Measurements from ENCODE around the gene SLC35E3.

SLC35E3 gene

GRCh38 chr12:68745904-68746571, at the start of gene SLC35E3:
Gene SLC35E3 (plus strand): TSS chr12:68746176. CDS start chr12:68746378, 202 bp downstream.
- DNase-seq (ENCODE audit: low read depth) = peak; percentile 90

- no peak for DNase-seq (ENCODE audit: low read depth)
Observed at GRCh38 chr12:68699486-68699885, 46.5 kb upstream of the SLC35E3 start.

- no peak for DNase-seq (ENCODE audit: low read depth)
Observed at GRCh38 chr12:68727776-68728175, 18.2 kb upstream of the SLC35E3 start.

GRCh38 chr12:68733661-68734071, 12.3 kb upstream of the SLC35E3 start:
- DNase-seq (ENCODE audit: low read depth) = no peak

DNA sequence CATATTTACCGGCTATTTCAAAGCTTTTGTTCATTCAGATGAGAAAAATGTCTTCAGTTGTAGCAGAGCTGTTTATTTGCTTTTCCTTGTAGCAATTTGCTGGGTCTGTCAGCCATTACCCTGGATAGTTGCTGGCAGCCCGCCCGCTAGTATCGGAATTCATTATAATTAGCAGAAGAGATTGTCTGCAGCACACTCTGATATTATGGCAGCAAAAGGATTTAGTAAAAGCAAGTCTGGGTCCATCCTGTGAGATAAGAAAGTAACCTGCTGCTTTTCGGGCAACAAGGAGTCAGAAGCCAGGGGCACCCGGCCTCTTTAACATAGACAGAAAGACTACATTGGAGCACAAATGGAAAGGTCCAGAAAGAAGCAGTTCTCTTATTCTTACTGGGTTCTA, 6.1 kb upstream of the SLC35E3 start:
- no peak for DNase-seq (ENCODE audit: low read depth)

- no peak for DNase-seq (ENCODE audit: low read depth)
Observed at GRCh38 chr12:68743356-68743755, 2.6 kb upstream of the SLC35E3 start.

- DNase-seq (ENCODE audit: low read depth) = no peak
Observed at GRCh38 chr12:68745376-68745903, 536 bp upstream of the SLC35E3 start.

DNA sequence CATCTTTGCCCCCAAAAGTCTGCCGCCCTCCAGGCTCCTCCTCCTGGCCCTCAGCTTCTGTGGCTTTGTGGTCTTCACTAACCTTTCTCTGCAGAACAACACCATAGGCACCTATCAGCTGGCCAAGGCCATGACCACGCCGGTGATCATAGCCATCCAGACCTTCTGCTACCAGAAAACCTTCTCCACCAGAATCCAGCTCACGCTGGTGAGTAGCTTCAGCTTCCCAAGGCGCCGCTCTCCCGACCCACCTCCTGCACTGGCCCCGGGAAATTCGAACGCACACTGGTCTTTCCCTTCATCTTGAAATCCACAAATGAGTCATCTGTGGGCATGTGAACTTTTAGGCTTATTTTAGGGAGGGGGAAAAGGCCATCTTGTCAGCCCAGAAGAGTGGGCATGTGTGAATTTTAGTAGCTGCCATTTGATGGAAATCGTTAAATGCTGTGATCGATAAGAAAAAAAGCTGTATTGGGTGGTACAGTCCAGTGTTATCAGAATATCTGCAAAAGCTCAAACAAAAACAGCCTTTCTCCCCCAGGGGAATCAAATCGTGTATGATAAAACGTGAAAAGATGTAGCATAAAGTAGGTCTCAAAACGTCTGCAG, 700 bp downstream of the SLC35E3 start:
- peak; percentile 2 for DNase-seq (ENCODE audit: low read depth)

DNA sequence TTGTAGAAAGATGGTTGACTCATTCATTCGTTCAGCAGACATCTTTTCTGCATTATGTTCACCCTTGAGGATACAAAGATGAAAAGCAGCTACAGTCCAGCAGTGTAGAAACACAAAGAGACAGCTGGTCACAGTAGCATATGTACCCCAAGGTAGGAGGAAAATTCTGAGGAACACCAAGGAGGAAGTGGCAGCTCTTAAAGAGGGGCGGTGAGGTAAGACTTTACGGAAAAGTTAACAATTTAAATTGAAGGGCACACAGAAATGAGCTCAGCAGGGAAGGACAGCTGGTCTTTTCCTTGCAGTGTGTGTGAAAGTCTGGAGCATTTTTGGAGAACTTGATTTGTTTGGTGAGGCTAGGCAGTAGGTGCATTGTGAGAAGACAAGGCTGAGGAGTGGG, 3.5 kb downstream of the SLC35E3 start:
- no peak for DNase-seq (ENCODE audit: low read depth)

GRCh38 chr12:68749861-68750260, 3.9 kb downstream of the SLC35E3 start:
- no peak for DNase-seq (ENCODE audit: low read depth)

GRCh38 chr12:68750506-68750905, 4.5 kb downstream of the SLC35E3 start:
- no peak for DNase-seq (ENCODE audit: low read depth)

DNA sequence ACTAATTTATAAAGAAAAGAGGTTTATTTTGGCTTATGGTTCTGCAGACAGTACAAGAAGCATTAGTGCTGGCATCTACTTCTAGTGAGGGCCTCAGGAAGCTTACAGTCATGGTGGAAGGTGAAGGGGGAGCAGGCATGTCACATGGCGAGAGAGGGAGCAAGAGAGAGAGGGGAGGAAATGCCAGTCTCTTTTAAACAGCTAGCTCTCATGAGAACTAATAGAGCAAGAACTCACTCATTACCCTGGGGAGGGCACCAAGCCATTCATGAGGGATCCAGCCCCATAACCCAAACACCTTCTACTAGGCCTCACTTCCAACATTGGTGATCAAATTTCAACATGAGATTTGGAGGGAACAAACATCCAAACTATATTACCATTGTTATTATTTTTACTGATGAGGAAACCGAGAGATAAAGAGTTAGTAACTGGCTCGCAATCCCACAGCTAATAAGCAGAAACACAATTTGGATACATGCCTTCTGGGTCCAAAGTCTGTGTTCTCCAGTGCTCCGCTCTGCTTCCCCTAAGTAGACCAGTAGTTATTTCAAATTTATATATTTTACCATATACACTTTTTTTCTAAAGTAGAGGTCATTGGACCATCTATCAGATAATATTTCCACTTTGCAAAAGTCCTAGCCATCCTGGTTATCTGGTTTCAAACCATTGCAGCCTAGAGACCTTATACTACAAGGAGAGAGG, 9.7 kb downstream of the SLC35E3 start:
- no peak for DNase-seq (ENCODE audit: low read depth)

DNA sequence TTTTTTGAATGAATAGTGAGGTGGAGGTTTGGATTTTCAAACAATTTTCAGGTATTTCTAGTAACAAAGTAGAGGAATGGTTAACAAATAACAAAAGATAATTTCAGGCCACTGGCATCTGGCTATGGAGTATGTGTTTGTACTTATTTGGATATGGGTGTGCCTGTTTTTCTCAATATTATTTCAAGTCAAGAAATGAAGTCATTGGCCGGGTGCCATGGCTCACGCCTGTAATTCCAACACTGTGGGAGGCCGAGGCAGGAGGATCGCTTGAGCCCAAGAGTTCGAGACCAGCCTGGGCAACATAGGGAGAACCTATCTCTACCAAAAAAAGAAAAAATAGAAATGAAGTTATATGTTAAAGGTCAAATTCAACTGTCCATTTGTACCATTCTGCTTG, 13.9 kb downstream of the SLC35E3 start:
- DNase-seq (ENCODE audit: low read depth) = no peak

DNA sequence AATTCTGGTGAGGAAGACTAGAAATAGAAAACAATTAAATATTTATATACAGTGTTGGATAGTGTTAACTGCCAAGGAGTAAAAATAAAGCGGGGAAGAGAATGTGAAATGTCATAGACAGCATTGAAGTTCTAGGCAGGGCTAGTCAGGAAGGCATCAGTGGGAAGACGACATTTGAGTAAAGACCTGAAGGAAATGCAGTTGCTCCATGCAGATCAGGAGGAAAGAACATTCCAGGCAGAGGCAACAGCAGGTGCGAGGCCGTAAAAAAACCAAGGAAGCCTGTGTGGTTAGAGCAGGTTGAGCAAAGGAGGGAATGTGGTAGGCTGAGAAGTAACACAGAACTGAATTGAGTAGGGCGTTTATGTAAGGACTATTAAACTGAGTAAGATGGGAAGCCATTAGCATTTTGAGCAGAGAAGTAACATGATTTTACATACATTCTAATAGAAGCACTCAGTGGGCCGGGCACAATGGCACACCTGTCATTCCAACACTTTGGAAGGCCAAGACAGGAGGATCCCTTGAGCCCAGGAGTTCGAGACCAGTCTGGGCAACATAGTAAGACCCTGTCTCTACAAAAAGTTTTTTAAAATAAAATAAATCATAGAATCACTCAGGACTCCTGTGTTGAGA, 14.9 kb downstream of the SLC35E3 start:
- no peak for DNase-seq (ENCODE audit: low read depth)

- no peak for DNase-seq (ENCODE audit: low read depth)
Observed at GRCh38 chr12:68761442-68761812, 15.5 kb downstream of the SLC35E3 start.

DNA sequence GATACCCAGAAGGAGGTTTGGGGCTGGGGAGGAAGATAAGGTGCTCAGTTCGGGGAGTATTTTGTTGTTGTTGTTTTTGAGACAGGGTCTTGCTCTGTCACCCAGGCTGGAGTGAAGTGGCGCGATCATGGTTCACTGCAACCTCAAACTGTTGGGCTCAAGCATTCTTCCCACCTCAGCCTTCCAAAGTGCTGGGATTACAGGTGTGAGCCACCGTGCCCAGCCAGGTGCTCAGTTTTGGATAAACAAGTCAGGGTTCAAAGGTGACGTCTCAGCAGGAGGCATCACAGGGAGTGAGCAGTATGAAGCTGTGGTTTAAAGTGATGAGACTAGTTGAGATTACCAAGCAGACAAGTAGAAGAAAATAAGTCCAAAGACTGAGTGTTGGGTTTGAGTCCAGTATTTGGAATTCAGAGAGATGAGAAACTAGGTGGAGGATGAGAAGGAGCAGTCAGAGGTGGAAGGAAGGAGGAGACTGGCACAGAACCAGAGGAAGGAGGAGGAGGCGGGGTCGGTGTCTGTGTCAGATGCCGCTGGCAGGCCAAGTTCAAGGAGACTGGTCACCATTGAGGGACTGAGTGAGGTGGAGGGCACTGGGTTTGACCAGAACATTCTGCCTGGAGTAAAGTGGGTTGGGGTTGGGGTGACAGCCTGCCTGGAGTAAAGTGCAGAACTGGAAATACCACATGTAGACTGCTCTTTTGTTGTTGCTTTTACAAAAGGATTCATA, 16.1 kb downstream of the SLC35E3 start:
- DNase-seq (ENCODE audit: low read depth) = no peak

DNA sequence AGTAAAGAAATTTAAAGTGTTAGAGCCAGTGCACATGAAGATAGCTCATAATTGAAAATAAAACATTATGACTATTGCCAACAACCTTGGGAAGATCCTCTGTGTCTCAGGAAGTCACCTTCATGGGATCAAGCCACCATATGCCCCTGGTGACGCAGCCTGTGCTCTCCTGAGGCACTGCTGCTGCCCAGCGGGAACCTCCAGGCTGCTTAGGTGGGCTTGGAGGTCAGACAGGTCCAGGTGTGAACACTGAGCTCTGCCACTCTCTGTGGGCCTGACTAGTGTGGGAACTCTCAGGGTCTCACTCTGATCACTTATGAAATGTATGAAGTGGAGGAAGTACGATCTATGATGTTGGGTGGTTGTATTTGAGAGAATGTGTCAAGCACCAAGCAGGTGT, 16.7 kb downstream of the SLC35E3 start:
- DNase-seq (ENCODE audit: low read depth) = no peak

DNA sequence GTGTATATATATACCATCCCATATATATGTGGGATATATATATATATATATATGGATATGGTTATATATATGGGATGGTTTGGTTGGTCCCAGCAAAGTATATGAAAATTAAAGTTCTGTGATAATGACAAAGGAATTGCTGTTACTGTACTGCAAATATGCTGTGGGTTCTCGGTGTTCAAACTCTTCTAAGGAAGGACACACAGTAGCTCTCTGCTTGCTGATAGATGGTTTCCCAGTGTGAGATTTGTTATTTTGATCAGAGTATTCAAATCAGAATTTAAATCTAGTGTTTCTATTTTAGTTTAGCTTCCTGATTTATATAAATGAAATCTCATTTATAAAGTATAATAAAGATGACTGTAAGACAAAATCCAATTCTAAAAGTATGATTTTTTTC, 19.7 kb downstream of the SLC35E3 start:
- no peak for DNase-seq (ENCODE audit: low read depth)

DNA sequence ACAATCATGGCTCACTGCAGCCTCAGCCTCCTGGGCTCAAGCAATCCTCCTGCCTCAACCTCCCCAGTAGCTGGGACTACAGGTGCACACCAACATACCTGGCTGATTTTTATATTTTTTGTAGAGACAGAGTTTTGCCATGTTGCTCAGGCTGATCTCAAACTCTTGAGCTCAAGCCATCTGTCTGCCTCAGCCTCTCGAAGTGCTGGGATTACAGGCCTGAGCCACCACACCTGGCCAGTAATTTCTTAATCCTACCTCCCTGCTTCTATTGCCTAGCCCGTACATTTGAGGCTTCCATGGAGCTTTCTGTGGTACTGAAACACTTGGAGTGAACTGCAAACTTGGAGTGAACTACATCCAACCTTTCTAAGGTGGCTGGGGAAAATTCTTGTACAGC, 20.7 kb downstream of the SLC35E3 start:
- no peak for DNase-seq (ENCODE audit: low read depth)

DNA sequence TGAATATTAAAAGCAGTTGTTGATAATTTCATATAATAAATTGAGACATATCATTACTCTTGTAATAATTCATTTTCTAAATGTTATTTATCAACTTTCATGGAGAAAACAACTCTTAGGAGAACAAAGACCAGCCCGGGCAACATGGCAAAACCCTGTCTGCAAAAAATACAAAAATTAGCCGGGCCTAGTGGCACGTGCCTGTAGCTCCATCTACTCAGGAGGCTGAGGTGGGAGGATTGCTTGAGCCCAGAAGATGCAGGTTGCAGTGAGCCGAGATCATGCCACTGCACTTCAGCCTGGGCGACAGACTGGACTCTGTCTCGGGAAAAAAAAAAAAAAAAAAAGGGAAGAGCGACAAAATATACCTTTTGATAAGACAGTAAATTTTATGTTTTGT, 21.2 kb downstream of the SLC35E3 start:
- no peak for DNase-seq (ENCODE audit: low read depth)

DNA sequence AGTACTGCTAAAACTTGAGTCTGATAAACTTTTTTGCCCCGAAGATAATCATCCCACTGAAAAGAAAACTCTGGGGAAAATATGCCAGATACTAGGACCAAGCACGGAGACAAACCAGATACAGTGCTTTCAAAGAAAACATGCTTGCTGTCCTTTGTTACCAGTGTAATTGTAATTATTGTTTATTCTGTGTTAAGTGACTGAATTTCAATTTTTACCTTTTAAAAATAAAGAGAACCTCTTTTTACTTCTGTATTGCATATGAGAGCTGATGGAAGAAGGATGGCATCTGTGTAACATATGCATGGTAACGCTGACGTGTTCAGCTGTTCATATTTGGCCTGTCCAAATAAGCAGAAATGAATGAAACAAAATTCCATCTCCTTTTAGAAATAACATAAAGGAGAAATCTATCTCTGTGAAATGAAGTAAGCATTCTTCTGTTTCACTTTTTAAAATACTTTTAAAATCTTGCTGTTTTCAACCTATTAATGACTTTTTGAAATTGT, 22.5 kb downstream of the SLC35E3 start:
- DNase-seq (ENCODE audit: low read depth) = no peak

- no peak for DNase-seq (ENCODE audit: low read depth)
Observed at GRCh38 chr12:68769941-68770340, 24.0 kb downstream of the SLC35E3 start.
